NT2/D1 (cell line): ENCODE measurements around the gene FSD1L.

Experiments used
- SUZ12 ChIP-seq: IDR thresholded peaks from 2 replicates; pipeline ENCODE4 v1.6.1; 2011; ENCODE audit not compliant: insufficient read length, insufficient read depth; ENCODE audit errors: extremely low read depth
- YY1 ChIP-seq: IDR thresholded peaks from 2 replicates; pipeline ENCODE4 v1.6.1; 2011; ENCODE audit not compliant: insufficient read length, insufficient read depth
- ZNF274 ChIP-seq: IDR thresholded peaks from 2 replicates; pipeline ENCODE4 v1.6.1; 2011; ENCODE audit warnings: mild to moderate bottlenecking, low read depth, low read length

- TF ChIP-seq ZNF274 (no peak), YY1 (no peak), SUZ12 (no peak)
These were observed 63.6 kb downstream of the FSD1L start for GRCh38 chr9:105511446-105511845.
